GM12891 (cell line): Measurements from ENCODE around the gene TFF3.

Source experiments
- POLR2A ChIP-seq: IDR thresholded peaks from 2 replicates; pipeline ENCODE4 v1.6.1; 2011; ENCODE audit warnings: low read depth, low read length, control low read depth
- POLR2AphosphoS5 ChIP-seq: IDR thresholded peaks from 2 replicates; pipeline ENCODE4 v1.6.1; 2011; ENCODE audit warnings: low read depth, low read length, control low read depth
- TAF1 ChIP-seq: IDR thresholded peaks from 2 replicates; pipeline ENCODE4 v1.6.1; 2011; ENCODE audit warnings: low read depth, low read length, control low read depth

DNA sequence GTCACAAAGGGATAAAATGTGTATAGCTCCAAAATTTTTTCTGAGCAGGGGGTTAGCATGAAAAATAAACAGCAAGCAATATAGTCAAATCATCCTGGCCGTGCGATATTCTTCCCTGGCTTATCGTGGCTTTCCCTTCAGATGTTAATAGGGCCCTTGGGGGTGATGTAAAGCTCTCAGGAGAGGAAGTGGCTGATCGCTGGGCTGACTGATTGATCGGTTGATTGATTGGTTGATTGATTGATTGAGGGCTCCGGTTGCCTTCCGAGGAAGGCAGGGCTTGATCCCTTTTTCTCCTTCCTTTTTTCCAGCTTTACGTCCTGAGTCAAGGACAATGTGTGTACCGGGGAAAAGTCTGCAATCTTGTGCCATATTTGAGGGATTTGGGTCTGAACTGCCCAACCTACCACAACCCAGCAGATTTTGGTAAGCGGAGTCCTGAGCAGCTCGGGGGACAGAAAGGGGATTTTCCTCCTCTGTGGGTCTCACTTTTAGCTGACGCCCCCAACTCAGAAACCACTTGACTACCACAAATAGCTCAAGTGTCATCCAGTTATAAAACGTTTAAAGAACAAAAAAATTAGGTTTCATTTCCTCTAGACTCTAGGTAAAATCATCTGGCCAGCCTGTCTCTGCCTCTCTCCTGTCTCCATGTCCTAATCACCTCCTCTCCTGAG lies 29.5 kb downstream of the TFF3 start:
- TF ChIP-seq POLR2A: no peak
- TF ChIP-seq TAF1: no peak
- no peak for TF ChIP-seq POLR2AphosphoS5
